D341Med (cell line): ENCODE results near the gene NR3C1.

Experiments used
- DNase-seq: peaks from one replicate; pipeline ENCODE4 v3.0.0; 2012; ENCODE audit warnings: low spot score

Gene NR3C1

DNA sequence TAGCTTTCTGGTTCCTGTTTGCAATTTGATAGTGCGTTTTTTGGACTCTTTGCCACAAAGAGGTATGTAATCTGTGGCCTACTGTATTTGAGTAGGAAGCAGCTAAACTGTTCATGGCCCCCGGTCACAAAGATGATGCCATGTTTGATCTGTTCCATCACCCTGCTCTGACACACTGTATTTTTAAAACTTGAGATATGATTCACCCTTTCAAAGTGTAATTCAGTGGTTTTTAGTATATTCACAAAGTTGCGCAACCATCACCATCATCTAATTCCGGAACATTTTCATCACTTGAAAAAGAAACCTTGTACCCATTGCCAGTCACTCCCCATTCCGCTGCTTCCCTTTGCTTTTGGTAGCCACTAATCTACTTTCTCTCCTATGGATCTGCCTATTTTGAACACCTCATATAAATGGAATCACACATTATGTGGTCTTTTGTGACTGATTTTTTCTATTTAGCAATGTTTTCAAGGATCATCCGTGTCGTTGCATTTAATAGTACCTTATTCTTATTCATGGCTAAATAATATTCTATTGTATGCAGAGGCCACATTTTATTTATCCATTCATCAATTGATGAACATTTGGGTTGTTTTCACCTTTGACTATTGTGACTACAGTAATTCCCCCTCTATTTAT, 141.6 kb downstream of the NR3C1 start:
- DNase-seq, result no peak

DNA sequence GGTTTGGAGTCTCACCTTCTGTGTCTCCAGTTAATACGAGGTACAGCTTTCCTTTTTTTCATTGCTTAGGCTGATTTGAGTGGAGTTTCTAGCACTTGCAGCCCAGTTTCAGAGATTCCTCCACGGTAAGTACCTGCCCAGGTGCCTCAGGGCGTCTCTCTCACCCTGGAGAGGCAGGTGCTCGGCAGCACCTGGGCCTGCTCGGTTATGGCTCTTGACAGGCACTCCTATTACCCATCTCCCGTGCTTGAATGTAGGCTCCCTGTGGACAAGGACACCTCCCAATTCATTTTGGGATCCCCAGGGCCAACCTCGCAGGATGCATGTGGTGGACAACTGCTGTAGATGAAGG, 144.3 kb downstream of the NR3C1 start:
- no peak for DNase-seq

GRCh38 chr5:143258559-143259253, 144.8 kb downstream of the NR3C1 start:
- DNase-seq, result no peak

GRCh38 chr5:143254819-143255218, 148.7 kb downstream of the NR3C1 start:
- no peak for DNase-seq

- DNase-seq, result no peak
These were observed 151.5 kb downstream of the NR3C1 start for GRCh38 chr5:143251946-143252345.

- no peak for DNase-seq
These were observed 152.3 kb downstream of the NR3C1 start for GRCh38 chr5:143251190-143251589.

DNA sequence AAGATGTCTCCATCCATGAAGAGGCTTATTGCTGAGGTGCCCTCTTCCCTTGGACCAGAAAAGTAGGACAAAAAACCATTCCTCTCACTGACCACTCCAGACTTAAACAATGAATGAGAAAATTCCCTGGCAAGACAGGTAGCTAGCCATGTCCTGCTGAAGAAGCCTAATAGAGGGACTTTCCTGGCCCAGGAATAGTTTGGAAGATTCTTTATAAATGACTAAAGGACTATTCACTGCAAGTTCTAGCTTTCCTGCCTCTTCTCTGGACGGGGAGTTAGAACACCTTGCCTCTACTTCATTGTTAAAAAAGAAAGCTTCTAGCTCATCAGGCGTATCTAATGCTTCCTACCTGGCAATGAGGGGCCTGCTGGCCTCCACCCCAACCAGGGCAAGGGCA, 153.6 kb downstream of the NR3C1 start:
- DNase-seq, result no peak

GRCh38 chr5:143248822-143249579, 154.5 kb downstream of the NR3C1 start:
- no peak for DNase-seq

DNA sequence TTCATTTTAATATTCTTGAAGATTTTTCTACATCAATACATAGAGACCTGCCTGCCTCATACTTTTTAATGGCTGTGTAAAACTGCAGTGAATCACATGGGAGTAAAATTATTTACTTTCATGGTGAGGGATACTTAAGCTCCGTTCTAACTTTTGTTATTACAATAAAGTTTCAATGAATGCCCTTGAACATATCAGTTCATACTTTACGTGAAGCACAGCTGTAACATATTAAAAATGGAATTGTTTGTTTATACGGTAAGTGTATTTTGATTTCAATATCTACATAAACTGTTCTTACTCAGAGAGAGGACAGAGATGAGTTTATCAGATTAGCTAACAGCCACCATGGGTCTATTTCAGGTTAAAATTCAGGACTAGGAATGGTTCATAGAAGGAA, 155.1 kb downstream of the NR3C1 start:
- no peak for DNase-seq

DNA sequence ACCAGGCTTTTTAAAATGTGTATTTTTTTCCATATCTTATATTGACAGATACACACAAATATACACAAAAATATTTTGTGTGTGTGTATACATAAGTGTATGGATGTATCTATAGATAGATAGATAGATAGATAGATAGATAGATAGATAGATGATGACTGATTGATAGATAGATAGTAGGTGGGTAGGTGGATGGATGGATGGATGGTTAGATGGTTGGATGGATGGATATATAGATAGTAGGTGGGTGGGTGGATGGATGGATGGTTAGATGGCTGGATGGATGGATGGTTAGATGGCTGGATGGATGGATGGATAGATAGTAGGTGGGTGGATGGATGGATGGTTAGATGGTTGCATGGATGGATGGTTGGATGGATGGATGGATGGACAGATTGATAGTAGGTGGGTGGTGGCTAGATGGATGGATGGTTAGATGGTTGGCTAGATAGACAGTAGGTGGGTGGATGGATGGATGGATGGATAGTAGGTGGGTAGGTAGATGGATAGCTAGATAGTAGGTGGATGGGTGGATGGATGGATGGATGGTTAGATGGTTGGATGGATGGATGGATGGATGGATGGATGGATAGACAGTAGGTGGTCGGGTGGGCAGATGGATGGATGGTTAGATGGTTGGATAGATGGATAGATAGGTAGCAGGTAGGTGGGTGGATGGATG, 156.2 kb downstream of the NR3C1 start:
- DNase-seq, result no peak

- DNase-seq, result no peak
These were observed 157.4 kb downstream of the NR3C1 start for GRCh38 chr5:143245929-143246561.

GRCh38 chr5:143244990-143245389, 158.5 kb downstream of the NR3C1 start:
- DNase-seq, result no peak

DNA sequence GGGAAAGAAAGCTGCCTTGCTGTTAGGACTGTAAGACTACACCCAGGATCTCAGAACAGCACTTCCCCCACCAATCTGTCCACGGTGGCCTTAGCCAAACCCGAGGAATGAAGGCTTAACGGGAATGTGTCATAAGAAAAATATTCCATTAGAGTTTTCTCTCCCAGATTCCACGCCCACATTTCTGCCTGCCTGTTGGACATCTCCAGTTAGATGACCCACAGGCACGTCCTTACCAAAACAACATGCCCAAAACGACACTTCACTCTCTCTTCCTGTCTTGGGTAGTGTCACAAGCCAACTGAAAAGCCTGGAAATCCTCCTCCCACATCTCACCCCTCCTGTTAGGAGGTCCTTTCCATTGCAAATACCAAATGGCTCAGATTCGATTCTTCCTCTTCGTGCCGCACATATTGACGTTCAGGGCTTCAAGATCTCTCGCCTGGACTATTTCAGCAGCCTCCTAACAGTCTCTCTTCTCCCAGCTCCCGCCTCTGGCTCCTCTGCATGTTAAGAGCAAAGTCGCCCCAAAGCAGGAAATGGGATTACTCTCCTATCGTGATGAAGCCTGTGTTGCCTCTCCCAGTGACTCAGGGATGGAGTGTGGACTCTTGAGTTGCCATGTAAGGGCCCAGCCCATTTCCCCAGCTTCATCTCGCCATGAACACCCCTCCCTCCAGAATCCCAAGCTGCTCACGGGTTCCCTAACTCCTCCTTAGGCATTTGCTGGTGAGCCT, 159.3 kb downstream of the NR3C1 start:
- no peak for DNase-seq

- DNase-seq, result no peak
These were observed 160.4 kb downstream of the NR3C1 start for GRCh38 chr5:143243103-143243502.

- no peak for DNase-seq
These were observed 161.6 kb downstream of the NR3C1 start for GRCh38 chr5:143241892-143242291.

- DNase-seq, result no peak
These were observed 163.5 kb downstream of the NR3C1 start for GRCh38 chr5:143239882-143240518.

GRCh38 chr5:143238620-143239019, 164.9 kb downstream of the NR3C1 start:
- DNase-seq, result no peak

DNA sequence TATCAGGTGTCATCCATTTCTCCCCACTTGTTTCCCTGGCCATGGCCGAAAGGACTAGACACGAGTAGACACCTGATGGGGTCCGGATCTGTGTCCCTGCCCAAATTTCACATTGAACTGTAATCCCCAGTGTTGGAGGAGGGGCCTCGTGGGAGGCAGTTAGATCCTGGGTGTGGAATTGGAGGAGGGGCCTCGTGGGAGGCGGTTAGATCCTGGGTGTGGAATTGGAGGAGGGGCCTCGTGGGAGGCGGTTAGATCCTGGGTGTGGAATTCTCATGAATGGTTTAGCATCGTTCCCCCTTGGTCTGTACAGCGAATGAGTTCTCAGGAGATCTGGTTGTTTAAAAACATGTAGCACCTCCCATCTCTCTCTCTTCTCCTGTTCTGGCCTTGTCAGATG, 165.8 kb downstream of the NR3C1 start:
- DNase-seq, result no peak

- no peak for DNase-seq
These were observed 166.8 kb downstream of the NR3C1 start for GRCh38 chr5:143236682-143237081.

DNA sequence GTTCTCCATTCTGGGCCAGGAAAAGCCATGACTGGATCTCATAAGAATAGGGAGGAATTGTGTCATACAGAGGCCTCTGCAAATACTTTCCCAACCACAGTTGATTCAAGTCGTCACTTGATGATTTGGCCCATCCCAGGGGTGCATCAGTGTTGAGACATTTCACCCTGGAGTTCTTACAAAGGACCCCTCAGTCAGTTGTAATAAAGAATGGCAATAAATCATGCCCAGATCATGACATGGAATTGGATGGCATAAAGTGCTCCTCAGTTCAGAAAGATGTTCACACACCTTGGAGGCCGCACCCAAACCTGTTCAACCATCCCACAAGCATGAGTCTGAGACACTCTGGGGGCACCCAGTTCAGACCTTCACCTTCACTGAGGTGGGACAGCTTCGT, 168.1 kb downstream of the NR3C1 start:
- DNase-seq, result no peak
